Thyroid gland (tissue), 4 donors: ENCODE results near the gene CAMK1D.

ENCODE experiments used
- POLR2A ChIP-seq, 2 donors: fragments of 450-650 bp; IDR thresholded peaks; one replicate each; pipeline ENCODE4 v1.6.1; 2017; ENCODE audit warnings: antibody characterized with exemption in 2 of 2, mild to moderate bottlenecking in 2 of 2, moderate library complexity in 1 of 2
- TF ChIP-seq, protein P1 (sequence below), 6 experiments: fragments of 200-600 bp in 3 of 6; fragments of 450-650 bp in 3 of 6; sonication (generic) in 3 of 6; IDR thresholded peaks; one replicate each; pipeline ENCODE4 v1.5.1; 2016 to 2019; ENCODE audit warnings: antibody characterized with exemption in 6 of 6, mild to moderate bottlenecking in 2 of 6, inconsistent platforms in 1 of 6, moderate library complexity in 1 of 6

DNA sequence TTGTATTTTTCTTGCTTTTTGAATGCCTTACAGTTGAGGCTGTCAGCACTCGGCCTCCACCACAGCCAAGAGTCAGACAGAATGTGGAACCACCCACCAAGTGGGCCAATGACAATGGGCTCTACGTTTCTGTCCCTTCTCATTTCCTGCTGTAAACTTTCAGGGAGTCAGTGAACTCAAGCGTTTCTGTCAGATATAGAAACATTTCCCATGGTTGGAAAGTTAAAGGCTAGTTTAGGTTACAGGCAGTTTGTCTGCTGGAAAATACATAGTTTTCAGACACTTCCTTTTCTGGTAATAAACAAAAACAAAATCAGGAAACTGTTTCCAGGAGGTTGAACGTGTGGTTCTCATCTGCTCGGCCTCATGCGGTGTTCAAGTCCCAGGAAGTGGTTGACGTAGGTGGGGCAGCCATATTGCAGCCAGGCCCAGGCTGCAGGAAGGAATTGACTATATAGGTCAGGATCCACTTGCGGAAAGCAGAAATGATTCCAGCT is 245.1 kb downstream of the CAMK1D start:
- TF ChIP-seq, protein P1, sequence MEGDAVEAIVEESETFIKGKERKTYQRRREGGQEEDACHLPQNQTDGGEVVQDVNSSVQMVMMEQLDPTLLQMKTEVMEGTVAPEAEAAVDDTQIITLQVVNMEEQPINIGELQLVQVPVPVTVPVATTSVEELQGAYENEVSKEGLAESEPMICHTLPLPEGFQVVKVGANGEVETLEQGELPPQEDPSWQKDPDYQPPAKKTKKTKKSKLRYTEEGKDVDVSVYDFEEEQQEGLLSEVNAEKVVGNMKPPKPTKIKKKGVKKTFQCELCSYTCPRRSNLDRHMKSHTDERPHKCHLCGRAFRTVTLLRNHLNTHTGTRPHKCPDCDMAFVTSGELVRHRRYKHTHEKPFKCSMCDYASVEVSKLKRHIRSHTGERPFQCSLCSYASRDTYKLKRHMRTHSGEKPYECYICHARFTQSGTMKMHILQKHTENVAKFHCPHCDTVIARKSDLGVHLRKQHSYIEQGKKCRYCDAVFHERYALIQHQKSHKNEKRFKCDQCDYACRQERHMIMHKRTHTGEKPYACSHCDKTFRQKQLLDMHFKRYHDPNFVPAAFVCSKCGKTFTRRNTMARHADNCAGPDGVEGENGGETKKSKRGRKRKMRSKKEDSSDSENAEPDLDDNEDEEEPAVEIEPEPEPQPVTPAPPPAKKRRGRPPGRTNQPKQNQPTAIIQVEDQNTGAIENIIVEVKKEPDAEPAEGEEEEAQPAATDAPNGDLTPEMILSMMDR (IDR thresholded peaks at IDR 0.05), result no peak
- TF ChIP-seq POLR2A (IDR thresholded peaks at IDR 0.05), result no peak
